ENCODE results near the gene PSMD5. TPM values are rescaled to one million over a fixed set of nuclear protein-coding genes. Genes with fewer than 3 reads are reported as not detected.

PSMD5 gene
- total RNA-seq, 1 experiment from 2014 or later = 86.4 TPM

DNA sequence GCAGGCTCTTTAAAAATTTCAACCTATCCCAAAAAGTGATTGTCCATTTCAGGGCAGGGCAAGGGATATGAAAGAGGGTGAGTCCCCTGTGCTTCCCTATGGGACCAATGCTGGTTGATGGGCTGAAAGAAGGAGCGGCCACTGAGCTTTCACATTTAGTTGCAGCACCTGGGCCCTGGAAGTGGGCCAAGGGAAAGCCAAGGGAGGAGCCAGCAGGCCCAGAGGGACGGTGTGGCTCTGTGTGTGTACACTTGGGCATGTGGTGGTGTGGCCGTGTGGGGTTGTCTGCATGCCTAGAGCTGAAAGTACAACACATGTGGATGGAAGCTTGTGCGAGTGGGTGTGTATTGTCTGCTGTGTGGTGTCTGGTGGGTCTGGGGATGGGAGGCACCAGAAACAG lies 14.0 kb upstream of the PSMD5 start:
- 0 out of 2 replicates have a peak, but pooled peaks cover 4% of the 10 kb centered on the region for H3K36me3 ChIP-seq (ENCODE audit: low read depth)
- H3F3A ChIP-seq (ENCODE audit: insufficient read depth, low read depth) = peaks cover 5% of the 10 kb centered on the region; the same call in 1 of the 2 replicates
- no peak overlapping the region for H3K4me3 ChIP-seq
- no peak overlapping the region for H3K27ac ChIP-seq
- TF ChIP-seq EZH2 (IDR thresholded peaks at IDR 0.05; ENCODE audit: low read depth) = no peak
- no peak overlapping the region for H3K4me2 ChIP-seq
- no peaks in the 10 kb centered on the region for H3K27me3 ChIP-seq (ENCODE audit: insufficient read depth, low read depth)
- no peaks in the 10 kb centered on the region for H3K79me2 ChIP-seq (ENCODE audit: low read depth)
- ChIA-PET POLR2A (ENCODE audit: unreplicated experiment) (interaction anchor here (0.6 kb wide), 1 partner anchor 265 kb away, joined by 9 read pairs; no protein-coding TSS in a partner anchor), CTCF (no interaction called here)
- no peaks in the 10 kb centered on the region for H3K9me2 ChIP-seq (ENCODE audit: insufficient read depth)
- H3K9me3 ChIP-seq (ENCODE audit: insufficient read depth, low read depth) = no peaks in the 10 kb centered on the region
- no peak for DNase-seq
- no peaks in the 10 kb centered on the region for H3K4me1 ChIP-seq (replicated peaks; ENCODE audit: insufficient read depth)
- intact Hi-C loops (cut with micrococcal nuclease; ENCODE audit: unreplicated experiment) = no loop called here
- H4K20me1 ChIP-seq (ENCODE audit: insufficient read depth) = no peaks in the 10 kb centered on the region
- no TSS peak for BruUV-seq (replicated peaks)
- no peak overlapping the region for H2AFZ ChIP-seq

DNA sequence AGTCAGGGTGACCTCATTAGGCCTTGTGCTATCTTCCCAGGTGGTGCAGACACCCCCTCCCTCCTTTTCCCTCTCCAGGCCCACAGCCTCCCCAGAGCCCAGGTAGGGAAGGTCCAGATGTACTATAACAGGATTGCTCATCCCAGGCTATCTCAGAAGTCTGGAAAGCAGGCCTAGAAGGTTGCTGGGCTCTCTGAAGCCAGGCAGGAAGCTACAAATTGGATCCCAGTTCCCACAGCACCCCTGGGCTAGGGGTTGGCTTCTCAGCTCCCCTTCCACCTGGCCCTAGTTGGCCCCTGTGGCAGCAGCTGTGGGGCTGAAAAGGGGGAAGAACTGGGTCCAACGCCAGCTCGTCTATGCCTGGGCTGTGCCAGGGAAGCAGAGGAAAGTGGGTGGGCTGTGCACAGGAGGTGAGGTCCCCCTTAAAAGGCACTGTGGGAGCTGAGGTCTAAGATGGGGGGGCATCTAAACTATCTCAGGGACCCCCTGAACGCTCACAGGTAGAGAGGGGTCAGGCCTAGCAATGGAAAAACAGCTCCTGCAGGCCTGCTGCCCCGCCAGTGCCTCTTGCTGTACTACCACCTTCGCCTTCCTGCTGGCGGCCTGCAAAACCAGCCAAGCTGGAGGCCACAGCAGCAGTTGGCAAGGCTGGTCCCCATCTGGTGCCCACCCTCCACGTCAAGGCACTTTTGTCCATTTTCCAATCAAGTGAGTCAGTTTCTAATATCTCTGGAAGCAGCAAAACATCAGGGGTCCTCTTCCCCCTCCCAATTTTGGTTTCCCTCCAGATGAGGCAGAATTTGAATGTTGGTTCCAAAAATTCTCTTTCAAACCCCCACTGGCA lies 13.3 kb upstream of the PSMD5 start:
- no peaks in the 10 kb centered on the region for H4K20me1 ChIP-seq (ENCODE audit: insufficient read depth)
- no peak overlapping the region for H3K27ac ChIP-seq
- no peak overlapping the region for H3K4me2 ChIP-seq
- CTCF ChIA-PET = no interaction called here
- TF ChIP-seq, protein P1, sequence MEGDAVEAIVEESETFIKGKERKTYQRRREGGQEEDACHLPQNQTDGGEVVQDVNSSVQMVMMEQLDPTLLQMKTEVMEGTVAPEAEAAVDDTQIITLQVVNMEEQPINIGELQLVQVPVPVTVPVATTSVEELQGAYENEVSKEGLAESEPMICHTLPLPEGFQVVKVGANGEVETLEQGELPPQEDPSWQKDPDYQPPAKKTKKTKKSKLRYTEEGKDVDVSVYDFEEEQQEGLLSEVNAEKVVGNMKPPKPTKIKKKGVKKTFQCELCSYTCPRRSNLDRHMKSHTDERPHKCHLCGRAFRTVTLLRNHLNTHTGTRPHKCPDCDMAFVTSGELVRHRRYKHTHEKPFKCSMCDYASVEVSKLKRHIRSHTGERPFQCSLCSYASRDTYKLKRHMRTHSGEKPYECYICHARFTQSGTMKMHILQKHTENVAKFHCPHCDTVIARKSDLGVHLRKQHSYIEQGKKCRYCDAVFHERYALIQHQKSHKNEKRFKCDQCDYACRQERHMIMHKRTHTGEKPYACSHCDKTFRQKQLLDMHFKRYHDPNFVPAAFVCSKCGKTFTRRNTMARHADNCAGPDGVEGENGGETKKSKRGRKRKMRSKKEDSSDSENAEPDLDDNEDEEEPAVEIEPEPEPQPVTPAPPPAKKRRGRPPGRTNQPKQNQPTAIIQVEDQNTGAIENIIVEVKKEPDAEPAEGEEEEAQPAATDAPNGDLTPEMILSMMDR (conservative IDR thresholded peaks at IDR 0.05) = no peak
- TF ChIP-seq EZH2 (IDR thresholded peaks at IDR 0.05; ENCODE audit: low read depth) = no peak
- DNase-seq = no peak
- 0 out of 2 replicates have a peak, but pooled peaks cover 4% of the 10 kb centered on the region for H3K36me3 ChIP-seq (ENCODE audit: low read depth)
- BruUV-seq (replicated peaks) = no TSS peak
- no peaks in the 10 kb centered on the region for H3K27me3 ChIP-seq (ENCODE audit: insufficient read depth, low read depth)
- H3K9me3 ChIP-seq (ENCODE audit: insufficient read depth, low read depth) = no peaks in the 10 kb centered on the region
- H2AFZ ChIP-seq = no peak overlapping the region
- H3K79me2 ChIP-seq (ENCODE audit: low read depth) = no peaks in the 10 kb centered on the region
- H3K9me2 ChIP-seq (ENCODE audit: insufficient read depth) = no peaks in the 10 kb centered on the region
- H3K4me3 ChIP-seq = no peak overlapping the region
- peaks cover 5% of the 10 kb centered on the region; the same call in 1 of the 2 replicates for H3F3A ChIP-seq (ENCODE audit: insufficient read depth, low read depth)
- intact Hi-C loops (cut with micrococcal nuclease; ENCODE audit: unreplicated experiment) = no loop called here
- H3K4me1 ChIP-seq (replicated peaks; ENCODE audit: insufficient read depth) = no peaks in the 10 kb centered on the region
- POLR2A ChIA-PET (ENCODE audit: unreplicated experiment) = interaction anchor here (0.7 kb wide), 1 partner anchor 209 kb away, joined by 3 read pairs; no protein-coding TSS in a partner anchor

DNA sequence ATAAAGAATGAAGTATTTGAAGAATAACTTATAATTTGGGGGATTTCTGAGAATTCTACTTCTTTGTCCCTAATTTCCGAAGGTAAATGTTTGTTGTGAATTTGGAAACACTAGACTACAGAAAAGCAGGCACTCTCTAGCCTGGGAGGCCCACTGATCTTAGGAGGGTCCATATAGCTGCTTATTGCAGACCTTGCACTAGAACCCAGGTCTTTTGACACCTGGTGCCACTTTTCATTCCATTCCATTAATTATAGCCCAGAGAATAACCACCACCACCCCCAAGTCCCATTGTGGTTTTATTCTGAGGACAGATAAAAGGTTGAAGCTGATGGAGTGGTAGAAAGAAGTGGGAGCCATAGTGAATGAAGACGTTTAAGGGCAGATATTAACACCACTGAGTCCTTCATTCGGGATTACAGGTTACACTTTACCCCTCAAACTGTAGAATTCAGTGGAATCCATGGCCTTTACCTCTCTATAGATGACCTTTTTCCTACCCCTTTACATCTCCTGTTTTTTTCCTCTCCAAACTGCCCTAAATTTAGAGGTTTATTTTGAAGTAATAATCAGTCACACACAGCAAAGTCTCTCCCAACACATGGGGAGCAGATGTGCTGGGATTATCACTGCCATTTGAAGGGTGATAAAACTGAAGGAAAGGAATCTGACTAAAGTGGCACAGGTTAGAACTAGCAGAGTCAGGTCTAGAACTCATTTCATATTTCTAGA lies 12.0 kb upstream of the PSMD5 start:
- ChIA-PET POLR2A (ENCODE audit: unreplicated experiment) (interaction anchor here (0.7 kb wide), 1 partner anchor 210 kb away, joined by 3 read pairs; no protein-coding TSS in a partner anchor), CTCF (no interaction called here)
- H3K4me2 ChIP-seq = no peak overlapping the region
- H3K27ac ChIP-seq = no peak overlapping the region
- H3K9me3 ChIP-seq (ENCODE audit: insufficient read depth, low read depth) = no peaks in the 10 kb centered on the region
- H4K20me1 ChIP-seq (ENCODE audit: insufficient read depth) = no peaks in the 10 kb centered on the region
- no peak for TF ChIP-seq EZH2 (IDR thresholded peaks at IDR 0.05; ENCODE audit: low read depth)
- TF ChIP-seq, protein P1 (conservative IDR thresholded peaks at IDR 0.05) = no peak
- no peak overlapping the region for H2AFZ ChIP-seq
- no peaks in the 10 kb centered on the region for H3K27me3 ChIP-seq (ENCODE audit: insufficient read depth, low read depth)
- H3K4me1 ChIP-seq (replicated peaks; ENCODE audit: insufficient read depth) = no peaks in the 10 kb centered on the region
- DNase-seq = no peak
- no peaks in the 10 kb centered on the region for H3K9me2 ChIP-seq (ENCODE audit: insufficient read depth)
- no peak overlapping the region for H3K4me3 ChIP-seq
- H3K79me2 ChIP-seq (ENCODE audit: low read depth) = no peaks in the 10 kb centered on the region
- no TSS peak for BruUV-seq (replicated peaks)
- H3K36me3 ChIP-seq (ENCODE audit: low read depth) = 0 out of 2 replicates have a peak, but pooled peaks cover 11% of the 10 kb centered on the region
- intact Hi-C loops (cut with micrococcal nuclease; ENCODE audit: unreplicated experiment) = no loop called here
- peaks cover 5% of the 10 kb centered on the region; the same call in 1 of the 2 replicates for H3F3A ChIP-seq (ENCODE audit: insufficient read depth, low read depth)

Data from PC-9 (cell line).